BJ (cell line): Measurements from ENCODE around the gene SLC8A3. TPM values are rescaled to one million over a fixed set of nuclear protein-coding genes. Genes with fewer than 3 reads are reported as not detected.

Source experiments
- CTCF ChIA-PET: fragments of 350-600 bp; formaldehyde crosslinking; extraction: SDS; loops from one replicate; lab custom pipeline; 2021; ENCODE audit warnings: antibody characterized with exemption, inconsistent platforms; lab: Yijun Ruan, JAX
- POLR2A ChIA-PET: fragments of 300-600 bp; sonication (Branson Sonifier 250); formaldehyde crosslinking; extraction: SDS; loops from one replicate; lab custom pipeline; 2021; ENCODE audit warnings: antibody characterized with exemption; lab: Charles Lee
- DNase-seq: peaks from one replicate; pipeline ENCODE4 v3.0.0-alpha.2; 2011; ENCODE audit warnings: low read depth
- H3K27me3 ChIP-seq: 2 replicates; pipeline ENCODE4 v1.6.0; 2011; ENCODE audit warnings: low read length; ENCODE audit not compliant: control insufficient read depth, insufficient read depth
- H3K36me3 ChIP-seq: 2 replicates; pipeline ENCODE4 v1.5.1; 2011; ENCODE audit warnings: low read length; ENCODE audit not compliant: control insufficient read depth, insufficient read depth
- H3K4me3 ChIP-seq: 2 replicates; pipeline ENCODE4 v1.5.1; 2011; ENCODE audit warnings: low read depth, mild to moderate bottlenecking, control low read depth, low read length
- polyA plus RNA-seq: library from polyadenylated mRNA; depleted of rRNA; stranded (reverse); fragments of >200 nt; gene quantifications from 2 replicates; pipeline ENCODE4 v1.2.3, GENCODE V29; 2011
- TF ChIP-seq, protein P1 (sequence below): IDR thresholded peaks from 2 replicates; pipeline ENCODE4 v1.5.1; 2011; ENCODE audit warnings: low read depth, mild to moderate bottlenecking, control low read depth, inconsistent platforms, low read length, moderate library complexity; ENCODE audit not compliant: insufficient read depth

SLC8A3 gene
- polyA plus RNA-seq, 1 experiment, result 0.07 TPM

DNA sequence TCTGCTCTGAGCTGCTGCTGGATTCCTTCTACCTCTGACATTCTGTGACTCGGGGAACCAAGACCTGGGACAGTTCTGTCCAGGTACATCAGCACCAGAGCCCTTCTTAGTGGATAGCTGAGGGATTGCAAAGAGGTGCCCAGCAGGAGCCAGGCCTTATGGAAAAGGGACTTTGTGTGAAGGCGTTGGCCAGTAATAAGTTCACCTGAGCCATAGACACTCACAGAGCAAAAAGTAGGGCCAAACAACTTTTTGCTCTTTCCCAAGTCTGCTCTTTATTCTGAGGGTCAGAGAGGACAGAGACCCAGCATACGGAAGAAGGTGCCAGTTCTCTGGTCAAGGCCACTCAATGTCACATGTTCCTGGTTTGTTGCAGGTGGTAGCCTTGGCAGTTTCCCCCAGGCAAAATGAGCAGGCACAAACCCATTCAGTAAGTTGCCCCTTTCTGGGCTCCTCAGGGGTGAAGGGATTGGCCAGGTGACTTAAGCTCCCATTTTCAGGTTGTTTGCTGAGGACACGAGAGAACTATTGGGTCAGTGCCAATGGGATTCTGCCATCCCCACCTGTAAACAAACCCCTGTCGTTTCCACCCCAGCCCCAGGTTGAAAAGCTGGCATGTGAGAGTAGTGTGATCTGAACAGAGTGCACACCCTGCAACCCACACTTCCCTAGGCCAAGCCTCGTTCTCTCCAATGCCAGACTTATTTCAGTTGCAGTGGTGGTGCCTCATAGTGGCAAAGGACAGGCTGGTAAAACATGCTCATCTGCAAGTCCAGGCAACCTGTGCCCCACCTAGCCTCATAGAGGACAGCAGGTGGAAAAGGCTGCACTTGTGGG lies 159.2 kb downstream of the SLC8A3 start:
- DNase-seq, result no peak
- Histone ChIP-seq H3K36me3 (no peaks in the 10 kb centered on the region), H3K27me3 (no peaks in the 10 kb centered on the region), H3K4me3 (no peak overlapping the region)
- CTCF ChIA-PET, result interaction anchor here (1.1 to 3.3 kb wide), 7 partner anchors 9 to 299 kb away, joined by 3 to 54 read pairs (median 6); no protein-coding TSS in a partner anchor
- POLR2A ChIA-PET, result no interaction called here
- TF ChIP-seq, protein P1, sequence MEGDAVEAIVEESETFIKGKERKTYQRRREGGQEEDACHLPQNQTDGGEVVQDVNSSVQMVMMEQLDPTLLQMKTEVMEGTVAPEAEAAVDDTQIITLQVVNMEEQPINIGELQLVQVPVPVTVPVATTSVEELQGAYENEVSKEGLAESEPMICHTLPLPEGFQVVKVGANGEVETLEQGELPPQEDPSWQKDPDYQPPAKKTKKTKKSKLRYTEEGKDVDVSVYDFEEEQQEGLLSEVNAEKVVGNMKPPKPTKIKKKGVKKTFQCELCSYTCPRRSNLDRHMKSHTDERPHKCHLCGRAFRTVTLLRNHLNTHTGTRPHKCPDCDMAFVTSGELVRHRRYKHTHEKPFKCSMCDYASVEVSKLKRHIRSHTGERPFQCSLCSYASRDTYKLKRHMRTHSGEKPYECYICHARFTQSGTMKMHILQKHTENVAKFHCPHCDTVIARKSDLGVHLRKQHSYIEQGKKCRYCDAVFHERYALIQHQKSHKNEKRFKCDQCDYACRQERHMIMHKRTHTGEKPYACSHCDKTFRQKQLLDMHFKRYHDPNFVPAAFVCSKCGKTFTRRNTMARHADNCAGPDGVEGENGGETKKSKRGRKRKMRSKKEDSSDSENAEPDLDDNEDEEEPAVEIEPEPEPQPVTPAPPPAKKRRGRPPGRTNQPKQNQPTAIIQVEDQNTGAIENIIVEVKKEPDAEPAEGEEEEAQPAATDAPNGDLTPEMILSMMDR, result no peak

DNA sequence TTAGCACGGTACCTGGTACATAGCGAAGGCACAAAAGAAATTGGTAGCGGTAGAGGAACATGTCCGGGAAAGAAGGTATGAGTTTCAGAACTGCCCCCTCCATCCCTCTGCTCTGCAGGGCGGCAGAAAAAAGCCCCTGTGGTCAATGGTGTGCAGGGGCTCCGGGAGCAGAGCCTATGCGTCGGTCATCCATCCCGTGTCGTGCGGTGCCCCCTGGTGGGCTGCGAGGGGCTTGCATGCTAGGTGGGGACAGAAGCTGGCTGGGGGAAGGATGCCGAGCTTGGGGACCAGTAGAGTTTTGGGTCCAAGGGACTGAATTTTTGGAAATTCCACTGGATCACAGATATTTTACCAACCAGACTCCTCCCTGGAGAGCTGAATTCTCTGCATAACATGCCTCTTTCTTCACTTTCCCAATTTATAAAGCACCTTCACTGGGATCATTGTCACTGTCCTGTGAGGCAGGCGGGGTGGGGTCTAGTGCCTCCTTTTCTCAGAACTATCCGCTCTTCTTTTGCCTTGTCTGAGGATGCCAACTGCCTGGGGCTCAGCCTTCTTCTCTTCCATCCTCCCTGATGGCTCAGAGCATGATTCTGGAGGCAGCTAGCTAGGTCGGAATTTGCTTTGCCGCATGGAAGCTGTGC lies 160.8 kb downstream of the SLC8A3 start:
- CTCF ChIA-PET, result interaction anchor here (0.6 to 3.3 kb wide), 28 partner anchors 8 to 448 kb away, joined by 3 to 54 read pairs (median 4); partner anchors contain the start of gene SMOC1
- Histone ChIP-seq H3K27me3 (no peaks in the 10 kb centered on the region), H3K36me3 (no peaks in the 10 kb centered on the region), H3K4me3 (no peak overlapping the region)
- no peak for DNase-seq
- TF ChIP-seq, protein P1, result peak; percentile 85
- POLR2A ChIA-PET, result no interaction called here

DNA sequence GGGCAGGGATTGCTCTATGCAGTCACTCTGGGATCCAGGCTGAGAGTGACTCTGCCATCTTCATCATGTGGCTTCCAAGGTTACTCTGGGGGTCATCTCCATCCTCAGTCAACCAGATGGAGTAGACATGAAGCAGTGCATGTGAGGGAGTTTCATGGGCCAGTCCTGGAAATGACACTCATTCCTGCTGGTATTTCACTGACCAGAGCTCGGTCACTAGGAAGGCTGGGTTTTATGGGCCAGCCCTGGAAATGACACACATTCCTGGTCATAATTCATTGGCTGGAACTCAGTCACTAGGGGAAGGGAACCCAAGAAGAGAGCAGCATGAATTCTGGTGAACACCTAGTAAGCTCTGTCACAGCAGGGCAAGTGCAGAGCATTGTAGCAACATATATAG lies 164.9 kb downstream of the SLC8A3 start:
- no peak for DNase-seq
- CTCF ChIA-PET, result interaction anchor here (0.5 to 2.6 kb wide), 3 partner anchors 10 to 205 kb away, joined by 3 to 12 read pairs (median 6); no protein-coding TSS in a partner anchor
- POLR2A ChIA-PET, result no interaction called here
- H3K4me3 ChIP-seq, result no peak overlapping the region
- no peaks in the 10 kb centered on the region for H3K36me3 ChIP-seq
- TF ChIP-seq, protein P1, result no peak
- H3K27me3 ChIP-seq, result no peaks in the 10 kb centered on the region

DNA sequence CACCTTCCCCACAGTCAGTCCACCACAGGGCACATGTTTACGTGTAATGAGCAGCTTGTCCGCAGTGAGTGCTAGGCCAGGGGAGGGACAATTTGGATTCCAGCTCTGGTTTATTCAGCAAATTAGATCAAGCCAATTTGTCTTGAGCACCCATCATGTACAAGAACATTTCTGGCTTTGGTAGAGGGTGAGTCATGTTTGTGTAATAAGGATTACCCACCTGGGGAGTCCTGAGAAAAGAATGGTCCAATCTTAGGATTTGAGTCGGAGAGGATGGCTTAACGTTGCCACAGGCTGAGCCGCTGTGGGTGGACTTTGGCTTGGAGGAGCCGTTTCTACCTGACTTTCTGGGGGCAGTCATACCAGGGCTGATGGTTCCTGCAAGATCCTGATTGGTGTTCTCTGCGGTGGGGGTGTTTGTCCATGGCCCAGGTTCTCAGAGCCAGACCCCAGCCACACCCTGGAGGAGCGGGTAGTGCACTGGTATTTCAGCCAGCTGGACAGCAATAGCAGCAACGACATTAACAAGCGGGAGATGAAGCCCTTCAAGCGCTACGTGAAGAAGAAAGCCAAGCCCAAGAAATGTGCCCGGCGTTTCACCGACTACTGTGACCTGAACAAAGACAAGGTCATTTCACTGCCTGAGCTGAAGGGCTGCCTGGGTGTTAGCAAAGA lies 165.8 kb downstream of the SLC8A3 start:
- TF ChIP-seq, protein P1, result no peak
- Histone ChIP-seq H3K36me3 (no peaks in the 10 kb centered on the region), H3K27me3 (no peaks in the 10 kb centered on the region), H3K4me3 (no peak overlapping the region)
- no peak for DNase-seq
- POLR2A ChIA-PET, result no interaction called here
- CTCF ChIA-PET, result interaction anchor here (2.6 kb wide), 1 partner anchor 204 kb away, joined by 12 read pairs; no protein-coding TSS in a partner anchor
